Ovary (tissue), 9 donors: ENCODE data around the gene RALGPS2. TPM values are rescaled to one million over a fixed set of nuclear protein-coding genes. Genes with fewer than 3 reads are reported as not detected.

Experiments
- DNase-seq, 5 donors: peaks; one replicate each; pipeline ENCODE4 v3.0.0-alpha.2; 2019 to 2020
- H3K27ac ChIP-seq, 2 donors: fragments of 200-600 bp; one replicate each; pipeline versions ENCODE4 v1.5.1 to v1.8.0; 2019 to 2022
- H3K27me3 ChIP-seq: fragments of 200-600 bp; one replicate; pipeline ENCODE4 v1.8.0; 2022
- H3K36me3 ChIP-seq: fragments of 200-600 bp; sonication (generic); one replicate; pipeline ENCODE4 v1.5.1; 2019
- H3K4me1 ChIP-seq: one replicate; pipeline ENCODE4 v1.8.1; 2013; ENCODE audit warnings: mild to moderate bottlenecking, moderate library complexity; ENCODE audit not compliant: insufficient read depth
- H3K4me3 ChIP-seq: fragments of 200-600 bp; sonication (generic); one replicate; pipeline ENCODE4 v1.5.1; 2017
- H3K9me3 ChIP-seq, 2 donors: fragments of 200-600 bp in 1 of 2; sonication (generic) in 1 of 2; one replicate each; pipeline versions ENCODE4 v1.5.1 to v1.8.1; 2013 to 2019; ENCODE audit warnings: mild to moderate bottlenecking in 1 of 2, moderate library complexity in 1 of 2
- EP300 ChIP-seq: sonication (generic); formaldehyde crosslinking; IDR thresholded peaks from one replicate; pipeline ENCODE4 v1.6.1; 2017; ENCODE audit warnings: antibody characterized with exemption
- POLR2A ChIP-seq: fragments of 450-650 bp; IDR thresholded peaks from one replicate; pipeline ENCODE4 v1.6.1; 2017; ENCODE audit warnings: antibody characterized with exemption, mild to moderate bottlenecking, moderate library complexity
- WGBS, 3 donors: extraction: QIAGEN DNeasy Blood & Tissue Kit in 1 of 3; methylation state at CpG; one replicate each; pipeline versions ENCODE4 v1.1.5 to v1.1.7; 2013 to 2017; 5-methylcytosine and 5-hydroxymethylcytosine counted together
- intact Hi-C, 4 donors: fragments of 100-400 bp; cut with DNase I; formaldehyde crosslinking; loops; one replicate each; pipeline versions ENCODE4 v1.11.0 to v1.15.1; 2022 to 2023
- polyA plus RNA-seq, 2 donors: library from polyadenylated mRNA; stranded (reverse); fragments of 200-250 nt in 1 of 2; fragments of 350-450 nt in 1 of 2; fragmentation: Illumina TruSeq in 1 of 2; extraction: RNeasy Lipid Tissue Mini Kit (QIAGEN cat#74804) in 1 of 2; gene quantifications; one replicate each; pipeline ENCODE4 v1.2.3, GENCODE V29; 2013 to 2014
- total RNA-seq, 7 donors: library from RNA; depleted of rRNA in 2 of 7; stranded (reverse); fragments of >200 nt in 2 of 7; fragmentation: NEBNext Ultra II Directional in 3 of 7; extraction: Animal tissue kit (Norgen Biotek cat#: 25700) in 3 of 7; gene quantifications; one replicate each; pipeline versions ENCODE4 v1.1.0 to v1.2.4, GENCODE V29; 2016 to 2023
- TF ChIP-seq, protein P1 (sequence below), 3 donors: fragments of 450-650 bp in 2 of 3; fragments of 200-600 bp in 1 of 3; IDR thresholded peaks; one replicate each; pipeline versions ENCODE4 v1.5.1 to v1.8.0; 2016 to 2022; ENCODE audit warnings: antibody characterized with exemption in 3 of 3, mild to moderate bottlenecking in 1 of 3
- donor health status: DM: no; HTN: no; CAD: no; lungs with moderate emphysema.
- donor health status: DM: no; HTN: no; CAD: no.
- donor health status: Bipolar disorder and iron deficiency.
- donor health status: DM: yes; HTN: yes; CAD: no.
- donor health status: DM: no; HTN: no; CAD: no.
- donor health status: DM: yes; HTN: yes; CAD: no.

RALGPS2 gene
- total and polyA plus RNA-seq, 9 donors: 6.4 to 43.4 (median 25.0) TPM

DNA sequence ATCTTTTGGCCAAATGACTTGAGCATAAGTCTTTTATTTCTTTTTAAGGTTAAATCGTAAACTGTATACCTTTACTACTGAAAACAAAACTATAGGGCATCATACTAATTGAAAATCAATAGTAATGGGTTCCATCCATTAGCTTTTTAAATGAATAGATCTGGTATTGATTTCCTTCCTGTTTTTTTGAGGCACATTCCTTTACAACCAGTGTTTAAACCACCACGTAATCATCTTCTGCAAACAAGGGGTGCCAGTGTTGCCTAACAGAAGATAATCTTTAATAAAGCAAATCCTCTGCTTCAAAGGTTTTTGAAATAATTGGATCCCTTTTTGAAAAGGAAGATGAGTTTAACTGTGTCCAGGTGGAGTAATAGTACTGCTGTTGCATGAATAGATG, 194.5 kb downstream of the RALGPS2 start:
- WGBS, 3 donors: 92 to 95% (median 94%) methylated on average over 2 of the region's 2 CpGs
- no peaks in the 10 kb centered on the region for H3K27me3 ChIP-seq
- H3K27ac ChIP-seq: peak overlapping the region in 1 of 2 donors; percentile 27
- TF ChIP-seq, protein P1, sequence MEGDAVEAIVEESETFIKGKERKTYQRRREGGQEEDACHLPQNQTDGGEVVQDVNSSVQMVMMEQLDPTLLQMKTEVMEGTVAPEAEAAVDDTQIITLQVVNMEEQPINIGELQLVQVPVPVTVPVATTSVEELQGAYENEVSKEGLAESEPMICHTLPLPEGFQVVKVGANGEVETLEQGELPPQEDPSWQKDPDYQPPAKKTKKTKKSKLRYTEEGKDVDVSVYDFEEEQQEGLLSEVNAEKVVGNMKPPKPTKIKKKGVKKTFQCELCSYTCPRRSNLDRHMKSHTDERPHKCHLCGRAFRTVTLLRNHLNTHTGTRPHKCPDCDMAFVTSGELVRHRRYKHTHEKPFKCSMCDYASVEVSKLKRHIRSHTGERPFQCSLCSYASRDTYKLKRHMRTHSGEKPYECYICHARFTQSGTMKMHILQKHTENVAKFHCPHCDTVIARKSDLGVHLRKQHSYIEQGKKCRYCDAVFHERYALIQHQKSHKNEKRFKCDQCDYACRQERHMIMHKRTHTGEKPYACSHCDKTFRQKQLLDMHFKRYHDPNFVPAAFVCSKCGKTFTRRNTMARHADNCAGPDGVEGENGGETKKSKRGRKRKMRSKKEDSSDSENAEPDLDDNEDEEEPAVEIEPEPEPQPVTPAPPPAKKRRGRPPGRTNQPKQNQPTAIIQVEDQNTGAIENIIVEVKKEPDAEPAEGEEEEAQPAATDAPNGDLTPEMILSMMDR (IDR thresholded peaks at IDR 0.05): no peak
- TF ChIP-seq EP300 (no peak), POLR2A (no peak)
- H3K4me3 ChIP-seq: no peak overlapping the region
- intact Hi-C loops: no loop called here
- H3K4me1 ChIP-seq: peaks cover 2% of the 10 kb centered on the region
- no peak for DNase-seq
- H3K9me3 ChIP-seq: no peaks in the 10 kb centered on the region
- no peaks in the 10 kb centered on the region for H3K36me3 ChIP-seq

DNA sequence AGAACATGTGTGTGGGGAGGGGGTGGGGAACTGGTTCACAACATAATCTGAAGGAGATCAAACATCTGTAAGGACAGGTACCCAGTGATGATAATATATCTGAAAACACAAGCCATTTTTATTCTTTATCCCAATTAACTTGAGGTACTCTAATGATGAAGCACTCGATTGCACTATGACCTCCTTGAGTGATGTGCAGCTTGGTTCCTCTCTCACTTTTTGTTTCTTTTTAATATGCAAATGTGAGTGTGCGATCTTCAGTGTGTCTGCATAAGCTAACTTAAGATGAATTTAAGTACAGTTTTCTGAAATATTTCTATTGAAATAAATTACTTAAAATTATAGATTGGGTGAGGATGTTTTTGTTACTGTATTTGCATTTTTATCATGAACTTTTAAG, 196.5 kb downstream of the RALGPS2 start:
- TF ChIP-seq, protein P1 (IDR thresholded peaks at IDR 0.05): no peak
- TF ChIP-seq EP300 (no peak), POLR2A (no peak)
- Histone ChIP-seq H3K27ac (no peak overlapping the region), H3K4me3 (no peak overlapping the region), H3K9me3 (no peaks in the 10 kb centered on the region), H3K4me1 (peaks cover 2% of the 10 kb centered on the region), H3K27me3 (no peaks in the 10 kb centered on the region), H3K36me3 (no peaks in the 10 kb centered on the region)
- intact Hi-C loops: no loop called here
- no peak for DNase-seq
- 95 to 100% (median 99%) methylated on average over 2 of the region's 2 CpGs for WGBS, 3 donors

DNA sequence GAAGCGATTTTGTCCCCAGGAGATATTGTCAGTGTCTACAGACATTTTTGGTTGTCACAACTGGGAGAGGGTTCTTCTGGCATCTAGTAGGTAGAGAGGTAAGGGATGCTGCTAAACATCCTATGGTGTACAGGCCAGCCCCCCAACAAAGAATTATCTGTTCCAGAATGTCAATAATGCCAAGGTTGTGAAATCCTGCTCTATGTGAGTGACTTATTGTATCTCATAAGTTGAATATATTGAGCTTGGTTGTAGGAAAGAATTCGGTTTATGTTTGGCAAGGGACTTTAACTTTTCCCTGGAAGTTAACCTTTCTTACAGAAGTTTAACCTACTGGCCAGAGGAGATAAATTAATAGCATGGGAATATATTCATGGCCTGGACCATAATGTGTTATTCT, 198.5 kb downstream of the RALGPS2 start:
- no peaks in the 10 kb centered on the region for H3K36me3 ChIP-seq
- H3K27ac ChIP-seq: no peak overlapping the region
- no peaks in the 10 kb centered on the region for H3K27me3 ChIP-seq
- H3K4me3 ChIP-seq: no peak overlapping the region
- intact Hi-C loops: no loop called here
- WGBS, 3 donors: 85 to 95% (median 92%) methylated on average over 2 of the region's 2 CpGs
- DNase-seq: no peak
- peaks cover 0 to 3% of the 10 kb centered on the region in 2 donors for H3K9me3 ChIP-seq
- H3K4me1 ChIP-seq: peaks cover 4% of the 10 kb centered on the region
- no peak for TF ChIP-seq EP300
- TF ChIP-seq, protein P1 (IDR thresholded peaks at IDR 0.05): no peak
- no peak for TF ChIP-seq POLR2A

DNA sequence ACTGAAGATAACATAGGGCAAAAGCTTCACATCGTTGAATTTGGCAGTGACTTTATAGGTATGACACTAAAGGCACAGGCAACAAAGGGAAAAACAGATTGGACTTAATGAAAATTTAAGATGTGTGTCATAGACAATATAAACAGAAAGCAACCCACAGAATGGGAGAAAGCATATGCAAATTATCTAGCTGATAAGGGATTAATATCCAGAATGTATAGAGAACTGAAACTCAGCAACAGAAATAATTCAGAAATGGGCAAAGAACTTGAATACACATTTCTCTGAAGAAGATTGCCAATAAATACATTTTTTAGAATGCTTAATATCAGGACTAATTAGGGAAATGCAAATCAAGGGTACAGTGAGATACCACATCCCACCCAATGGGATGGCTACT, 201.0 kb downstream of the RALGPS2 start:
- H3K4me1 ChIP-seq: peaks cover 10% of the 10 kb centered on the region
- H3K27me3 ChIP-seq: no peaks in the 10 kb centered on the region
- no peak overlapping the region for H3K27ac ChIP-seq
- peaks cover 0 to 3% of the 10 kb centered on the region in 2 donors for H3K9me3 ChIP-seq
- WGBS, 3 donors: 75 to 88% (median 78%) methylated on average over 1 of the region's 1 CpG
- no peaks in the 10 kb centered on the region for H3K36me3 ChIP-seq
- no peak for DNase-seq
- no peak overlapping the region for H3K4me3 ChIP-seq
- intact Hi-C loops: no loop called here
- TF ChIP-seq POLR2A: no peak
- TF ChIP-seq EP300: no peak
- TF ChIP-seq, protein P1 (IDR thresholded peaks at IDR 0.05): no peak

DNA sequence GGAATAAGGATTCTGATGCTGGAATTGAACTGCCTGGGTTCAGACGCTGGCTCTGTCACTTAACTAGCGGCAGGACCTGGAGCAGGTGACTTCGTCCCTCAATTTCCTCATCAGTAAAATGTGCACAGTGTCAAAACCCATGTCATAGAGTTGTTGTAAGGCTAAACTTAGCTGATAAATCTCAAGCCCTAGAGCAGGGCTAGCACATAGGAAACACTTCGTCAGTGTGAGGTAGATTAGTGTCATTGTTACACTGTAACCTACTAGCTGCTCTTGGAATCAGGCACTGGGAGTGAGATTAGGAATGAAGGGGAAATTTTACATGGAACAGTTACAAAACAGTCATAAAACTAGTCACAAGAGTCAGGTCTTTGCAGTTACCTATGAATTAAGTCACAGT, 202.0 kb downstream of the RALGPS2 start:
- Histone ChIP-seq H3K4me3 (no peak overlapping the region), H3K27ac (no peak overlapping the region), H3K9me3 (peaks cover 0 to 3% of the 10 kb centered on the region in 2 donors), H3K36me3 (no peaks in the 10 kb centered on the region), H3K4me1 (peaks cover 10% of the 10 kb centered on the region), H3K27me3 (no peaks in the 10 kb centered on the region)
- no peak for DNase-seq
- TF ChIP-seq EP300 (no peak), POLR2A (no peak)
- TF ChIP-seq, protein P1 (IDR thresholded peaks at IDR 0.05): no peak
- WGBS, 3 donors: 77 to 97% (median 96%) methylated on average over 4 of the region's 4 CpGs
- intact Hi-C loops: no loop called here
